Measurements from ENCODE around the gene ADAM22.
"Not testable (repeated sequence)": the region's sequence is repeated elsewhere in the genome, so short reads cannot be mapped to it uniquely, and the experiment has no call there.

The ADAM22 gene

DNA sequence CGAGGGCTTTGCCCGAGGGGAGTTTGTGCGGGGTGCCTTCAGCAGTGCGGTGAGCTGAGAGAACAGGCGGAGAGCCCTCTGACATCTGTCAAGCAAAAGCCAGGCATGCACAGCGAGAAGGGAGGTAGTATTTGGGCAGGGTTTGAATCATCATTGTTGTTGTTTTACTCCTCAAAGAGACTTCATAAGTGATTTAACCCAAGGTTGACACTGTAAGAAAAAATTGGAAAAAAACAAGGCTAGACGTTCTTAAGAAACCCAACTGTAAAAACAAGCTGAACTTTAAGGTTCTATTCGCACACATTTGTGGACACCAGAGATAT is 1.3 kb downstream of the ADAM22 start:
- TF ChIP-seq, protein P1, sequence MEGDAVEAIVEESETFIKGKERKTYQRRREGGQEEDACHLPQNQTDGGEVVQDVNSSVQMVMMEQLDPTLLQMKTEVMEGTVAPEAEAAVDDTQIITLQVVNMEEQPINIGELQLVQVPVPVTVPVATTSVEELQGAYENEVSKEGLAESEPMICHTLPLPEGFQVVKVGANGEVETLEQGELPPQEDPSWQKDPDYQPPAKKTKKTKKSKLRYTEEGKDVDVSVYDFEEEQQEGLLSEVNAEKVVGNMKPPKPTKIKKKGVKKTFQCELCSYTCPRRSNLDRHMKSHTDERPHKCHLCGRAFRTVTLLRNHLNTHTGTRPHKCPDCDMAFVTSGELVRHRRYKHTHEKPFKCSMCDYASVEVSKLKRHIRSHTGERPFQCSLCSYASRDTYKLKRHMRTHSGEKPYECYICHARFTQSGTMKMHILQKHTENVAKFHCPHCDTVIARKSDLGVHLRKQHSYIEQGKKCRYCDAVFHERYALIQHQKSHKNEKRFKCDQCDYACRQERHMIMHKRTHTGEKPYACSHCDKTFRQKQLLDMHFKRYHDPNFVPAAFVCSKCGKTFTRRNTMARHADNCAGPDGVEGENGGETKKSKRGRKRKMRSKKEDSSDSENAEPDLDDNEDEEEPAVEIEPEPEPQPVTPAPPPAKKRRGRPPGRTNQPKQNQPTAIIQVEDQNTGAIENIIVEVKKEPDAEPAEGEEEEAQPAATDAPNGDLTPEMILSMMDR (IDR thresholded peaks at IDR 0.05) = no peak
- Histone ChIP-seq H3K27ac (no peak overlapping the region), H3K4me3 (peak overlapping the region; percentile 76)
- no peak for DNase-seq (ENCODE audit: low spot score)

- no peak overlapping the region for H3K4me3 ChIP-seq
- TF ChIP-seq, protein P1 (IDR thresholded peaks at IDR 0.05) = no peak
- H3K27ac ChIP-seq = no peak overlapping the region
- DNase-seq (ENCODE audit: low spot score) = no peak
These were observed 7.1 kb downstream of the ADAM22 start for GRCh38 chr7:87941138-87941537.

DNA sequence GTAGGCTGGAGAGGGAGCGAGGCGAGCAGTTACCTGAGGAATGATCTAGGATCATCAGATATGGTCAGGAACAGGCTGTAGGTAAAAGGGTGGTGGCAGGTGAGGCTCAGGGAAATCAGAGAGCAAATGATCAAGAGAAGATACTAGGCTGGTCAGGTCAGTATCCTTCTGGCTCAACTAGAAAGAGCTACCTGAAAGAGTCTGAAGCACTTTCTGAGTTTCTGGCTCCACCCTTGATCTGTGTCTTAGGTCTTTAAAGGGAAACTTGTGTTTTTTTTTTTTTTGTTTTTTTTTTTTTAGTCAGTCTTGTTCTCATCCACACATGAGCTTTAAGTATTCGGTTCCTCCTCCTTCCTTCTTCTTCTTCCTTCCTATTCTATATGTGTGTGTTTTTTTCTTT is 10.5 kb downstream of the ADAM22 start:
- Histone ChIP-seq H3K4me3 (no peak overlapping the region), H3K27ac (no peak overlapping the region)
- no peak for DNase-seq (ENCODE audit: low spot score)
- TF ChIP-seq, protein P1 (IDR thresholded peaks at IDR 0.05) = no peak

DNA sequence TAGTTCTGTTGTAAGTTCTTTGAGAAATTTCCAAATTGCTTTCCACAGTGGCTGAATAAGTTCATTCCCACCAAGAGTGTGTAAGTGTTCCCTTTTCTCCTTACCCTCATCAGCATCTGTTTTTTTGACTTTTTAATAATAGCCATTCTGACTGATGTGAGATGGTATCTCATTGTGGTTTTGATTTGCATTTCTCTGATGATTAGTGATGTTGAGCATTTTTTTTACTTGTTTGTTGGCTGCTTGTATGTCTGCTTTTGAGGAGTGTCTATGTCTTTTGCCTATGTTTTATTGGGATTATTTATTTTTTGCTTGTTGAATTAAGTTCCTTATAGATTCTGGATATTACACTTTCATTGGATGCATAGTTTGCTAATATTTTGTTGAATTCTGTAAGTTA is 11.9 kb downstream of the ADAM22 start:
- not testable (repeated sequence) for H3K4me3 ChIP-seq; DNase-seq (ENCODE audit: low spot score); H3K27ac ChIP-seq

- Histone ChIP-seq H3K27ac (no peak overlapping the region), H3K4me3 (no peak overlapping the region)
- DNase-seq (ENCODE audit: low spot score) = no peak
- TF ChIP-seq, protein P1 (IDR thresholded peaks at IDR 0.05) = no peak
These were observed 14.3 kb downstream of the ADAM22 start for GRCh38 chr7:87948371-87948770.

- TF ChIP-seq, protein P1 (IDR thresholded peaks at IDR 0.05) = no peak
- H3K4me3 ChIP-seq = no peak overlapping the region
- H3K27ac ChIP-seq = no peak overlapping the region
- DNase-seq (ENCODE audit: low spot score) = no peak
These were observed 25.3 kb downstream of the ADAM22 start for GRCh38 chr7:87959336-87959735.

GRCh38 chr7:87960239-87960638 is 26.2 kb downstream of the ADAM22 start:
- no peak overlapping the region for H3K27ac ChIP-seq
- DNase-seq (ENCODE audit: low spot score) = no peak
- H3K4me3 ChIP-seq = no peak overlapping the region
- TF ChIP-seq, protein P1 (IDR thresholded peaks at IDR 0.05) = no peak

GRCh38 chr7:87961754-87962153 is 27.7 kb downstream of the ADAM22 start:
- TF ChIP-seq, protein P1 (IDR thresholded peaks at IDR 0.05) = no peak
- Histone ChIP-seq H3K4me3 (no peak overlapping the region), H3K27ac (no peak overlapping the region)
- no peak for DNase-seq (ENCODE audit: low spot score)
